KMS-11 (cell line): ENCODE data around the gene TBC1D1.

Experiments
- H2AFZ ChIP-seq: fragments of 200-600 bp; sonication (generic); 2 replicates; pipeline ENCODE4 v1.6.1; 2016; ENCODE audit warnings: antibody characterized with exemption, mixed run types, low read depth
- H3K27ac ChIP-seq: fragments of 200-600 bp; sonication (generic); 2 replicates; pipeline ENCODE4 v1.6.1; 2016; ENCODE audit warnings: mild to moderate bottlenecking, mixed run types
- H3K27me3 ChIP-seq: fragments of 200-600 bp; sonication (generic); 2 replicates; pipeline ENCODE4 v1.6.1; 2017; ENCODE audit warnings: mild to moderate bottlenecking, low read depth, mixed run types, moderate library complexity; ENCODE audit not compliant: insufficient read depth
- H3K36me3 ChIP-seq: fragments of 200-600 bp; sonication (generic); 2 replicates; pipeline ENCODE4 v1.6.1; 2017; ENCODE audit warnings: mild to moderate bottlenecking, mixed run types; ENCODE audit not compliant: insufficient read depth
- H3K4me1 ChIP-seq: fragments of 200-600 bp; sonication (generic); 2 replicates; pipeline ENCODE4 v1.6.1; 2016; ENCODE audit warnings: mild to moderate bottlenecking, low read depth, mixed run types; ENCODE audit not compliant: poor library complexity, severe bottlenecking
- H3K4me2 ChIP-seq: fragments of 200-600 bp; sonication (generic); 2 replicates; pipeline ENCODE4 v1.7.0; 2016; ENCODE audit warnings: mild to moderate bottlenecking, mixed run types
- H3K4me3 ChIP-seq: fragments of 200-600 bp; sonication (generic); IDR thresholded peaks from 2 replicates; pipeline ENCODE4 v1.6.1; 2017; ENCODE audit warnings: low read depth, low read length, mixed read lengths; ENCODE audit not compliant: insufficient read depth
- H3K79me2 ChIP-seq: fragments of 200-600 bp; sonication (generic); 2 replicates; pipeline ENCODE4 v1.6.1; 2016; ENCODE audit warnings: low read depth, mixed run types; ENCODE audit not compliant: insufficient read depth
- H3K9ac ChIP-seq: fragments of 200-600 bp; sonication (generic); 2 replicates; pipeline ENCODE4 v1.6.1; 2016; ENCODE audit warnings: mild to moderate bottlenecking, mixed run types
- H4K20me1 ChIP-seq: fragments of 200-600 bp; sonication (generic); 2 replicates; pipeline ENCODE4 v1.6.1; 2016; ENCODE audit warnings: mild to moderate bottlenecking, mixed run types; ENCODE audit not compliant: insufficient read depth
- CTCF ChIP-seq: fragments of 200-600 bp; sonication (generic); conservative IDR thresholded peaks from 2 replicates; pipeline ENCODE4 v1.6.1; 2017; ENCODE audit warnings: low read depth, mild to moderate bottlenecking, antibody characterized with exemption, low read length, moderate library complexity, mixed read lengths

Gene TBC1D1

GRCh38 chr4:37895271-37895670 lies 4.4 kb downstream of the TBC1D1 start:
- no peak overlapping the region for H3K27ac ChIP-seq
- no peaks in the 10 kb centered on the region for H3K36me3 ChIP-seq
- peaks cover 15% of the 10 kb centered on the region for H3K4me1 ChIP-seq
- no peaks in the 10 kb centered on the region for H3K79me2 ChIP-seq
- H4K20me1 ChIP-seq: no peaks in the 10 kb centered on the region
- no peaks in the 10 kb centered on the region for H3K27me3 ChIP-seq
- H3K4me3 ChIP-seq: no peak overlapping the region
- H2AFZ ChIP-seq: no peak overlapping the region
- H3K4me2 ChIP-seq: no peak overlapping the region
- no peak for TF ChIP-seq CTCF
- no peak overlapping the region for H3K9ac ChIP-seq

DNA sequence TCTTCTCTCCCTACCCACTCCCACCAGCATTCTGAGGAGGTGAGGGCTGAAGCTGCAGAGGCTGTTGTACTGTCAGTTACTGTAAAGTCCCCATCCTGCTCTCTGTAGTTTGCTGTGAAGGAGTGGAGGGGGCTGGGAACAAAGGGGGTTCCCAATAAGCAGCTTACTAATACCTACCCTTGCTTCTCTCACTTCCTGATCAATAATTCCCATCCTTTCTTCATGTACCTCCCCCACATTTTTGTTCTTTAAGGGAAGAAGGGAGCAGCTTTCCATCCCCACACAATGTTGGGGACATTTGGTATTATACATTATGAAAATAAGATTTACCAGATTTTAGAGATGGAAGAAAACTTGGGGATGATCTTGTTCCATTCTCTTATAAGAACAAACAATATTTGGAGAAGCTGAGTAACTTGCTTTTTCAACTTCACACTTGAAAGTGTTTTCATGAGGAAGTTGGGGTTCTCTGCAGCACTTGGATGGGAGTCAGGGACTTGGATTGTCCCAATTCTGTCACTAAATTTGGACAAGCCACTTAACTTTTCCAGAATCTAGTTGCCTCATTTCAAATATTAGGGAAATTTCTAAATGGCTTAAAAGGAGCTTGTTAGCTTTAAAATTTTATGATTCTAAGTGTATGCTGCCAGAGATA lies 5.4 kb downstream of the TBC1D1 start:
- Histone ChIP-seq H3K4me3 (no peak overlapping the region), H3K9ac (no peak overlapping the region), H3K36me3 (no peaks in the 10 kb centered on the region), H2AFZ (no peak overlapping the region), H3K4me2 (no peak overlapping the region), H3K27ac (no peak overlapping the region), H4K20me1 (no peaks in the 10 kb centered on the region), H3K79me2 (no peaks in the 10 kb centered on the region), H3K27me3 (no peaks in the 10 kb centered on the region), H3K4me1 (peaks cover 15% of the 10 kb centered on the region)
- no peak for TF ChIP-seq CTCF

DNA sequence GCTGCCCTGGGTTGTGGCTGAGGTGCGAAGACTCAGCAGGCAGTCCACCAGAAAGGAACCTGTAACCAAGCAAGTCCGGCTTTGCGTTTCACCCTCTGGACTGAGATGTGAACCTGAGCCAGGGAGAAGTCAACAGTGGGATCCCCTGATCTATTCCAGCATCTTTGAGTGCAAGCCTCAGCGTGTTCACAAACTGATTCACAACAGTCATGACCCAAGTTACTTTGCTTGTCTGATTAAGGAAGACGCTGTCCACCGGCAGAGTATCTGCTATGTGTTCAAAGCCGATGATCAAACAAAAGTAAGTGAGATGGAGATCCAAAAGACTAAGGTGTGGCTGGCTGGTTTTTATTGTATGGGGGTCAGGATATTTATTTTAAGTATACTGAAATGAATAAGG lies 11.3 kb downstream of the TBC1D1 start:
- Histone ChIP-seq H3K27me3 (no peaks in the 10 kb centered on the region), H3K9ac (no peak overlapping the region), H4K20me1 (no peaks in the 10 kb centered on the region), H3K4me1 (no peaks in the 10 kb centered on the region), H3K4me2 (no peak overlapping the region), H3K27ac (no peak overlapping the region), H3K4me3 (no peak overlapping the region), H3K79me2 (no peaks in the 10 kb centered on the region), H2AFZ (no peak overlapping the region), H3K36me3 (no peaks in the 10 kb centered on the region)
- no peak for TF ChIP-seq CTCF

- Histone ChIP-seq H3K4me3 (no peak overlapping the region), H3K79me2 (no peaks in the 10 kb centered on the region), H3K36me3 (no peaks in the 10 kb centered on the region), H3K27me3 (no peaks in the 10 kb centered on the region), H3K4me2 (no peak overlapping the region), H2AFZ (no peak overlapping the region), H3K9ac (no peak overlapping the region), H3K27ac (no peak overlapping the region), H3K4me1 (no peaks in the 10 kb centered on the region), H4K20me1 (no peaks in the 10 kb centered on the region)
- no peak for TF ChIP-seq CTCF
These were observed 12.1 kb downstream of the TBC1D1 start for GRCh38 chr4:37902738-37903693.
